Cerebellar nuclear complex (tissue), 1 donor: ENCODE data around the gene PSMC1.

Experiments
- DNase-seq, 2 experiments: peaks; one replicate each; lab custom pipeline; 2025; lab: John Stamatoyannopoulos, UW

Gene PSMC1

GRCh38 chr14:90276646-90277367, 20.5 kb downstream of the PSMC1 start:
- no peak for DNase-seq

GRCh38 chr14:90277581-90278198, 21.3 kb downstream of the PSMC1 start:
- DNase-seq, result no peak

GRCh38 chr14:90278199-90279175, 22.1 kb downstream of the PSMC1 start:
- no peak for DNase-seq

- DNase-seq, result no peak
Observed at GRCh38 chr14:90280096-90280495, 23.7 kb downstream of the PSMC1 start.

- DNase-seq, result no peak
Observed at GRCh38 chr14:90281261-90281660, 24.9 kb downstream of the PSMC1 start.

- DNase-seq, result no peak
Observed at GRCh38 chr14:90281756-90282155, 25.4 kb downstream of the PSMC1 start.

- DNase-seq, result peak; percentile 56 to 66
Observed at GRCh38 chr14:90287791-90288190, 31.4 kb downstream of the PSMC1 start.

- DNase-seq, result no peak
Observed at GRCh38 chr14:90288651-90289355, 32.5 kb downstream of the PSMC1 start.

GRCh38 chr14:90290337-90291011, 34.1 kb downstream of the PSMC1 start:
- no peak for DNase-seq

- DNase-seq, result no peak
Observed at GRCh38 chr14:90291699-90292098, 35.3 kb downstream of the PSMC1 start.

- DNase-seq, result no peak
Observed at GRCh38 chr14:90293766-90294730, 37.7 kb downstream of the PSMC1 start.

- no peak for DNase-seq
Observed at GRCh38 chr14:90294872-90295271, 38.5 kb downstream of the PSMC1 start.

GRCh38 chr14:90295870-90296516, 39.6 kb downstream of the PSMC1 start:
- DNase-seq, result no peak

- no peak for DNase-seq
Observed at GRCh38 chr14:90296641-90297040, 40.3 kb downstream of the PSMC1 start.

GRCh38 chr14:90297876-90298629, 41.7 kb downstream of the PSMC1 start:
- DNase-seq, result no peak

- DNase-seq, result no peak
Observed at GRCh38 chr14:90299408-90299807, 43.1 kb downstream of the PSMC1 start.

GRCh38 chr14:90300611-90301047, 44.3 kb downstream of the PSMC1 start:
- DNase-seq, result no peak

- DNase-seq, result no peak
Observed at GRCh38 chr14:90301122-90301521, 44.8 kb downstream of the PSMC1 start.

GRCh38 chr14:90301668-90302090, 45.3 kb downstream of the PSMC1 start:
- DNase-seq, result peak in 1 of 2 experiments; percentile 40
